Uterus (tissue), 4 donors: ENCODE results near the gene FBN2. TPM values are rescaled to one million over a fixed set of nuclear protein-coding genes. Genes with fewer than 3 reads are reported as not detected.

Experiments used
- DNase-seq, 2 donors: peaks; one replicate each; pipeline ENCODE4 v3.0.0-alpha.2; 2019 to 2020
- H3K27ac ChIP-seq, 2 donors: fragments of 200-600 bp; sonication (generic); 1 replicate in 1 of 2; 2 replicates in 1 of 2; pipeline ENCODE4 v1.5.1; 2016 to 2018
- H3K27me3 ChIP-seq, 2 donors: fragments of 200-600 bp; sonication (generic); one replicate each; pipeline ENCODE4 v1.5.1; 2018 to 2019; ENCODE audit warnings: control low read depth in 1 of 2
- H3K36me3 ChIP-seq, 2 donors: fragments of 200-600 bp; sonication (generic); one replicate each; pipeline ENCODE4 v1.5.1; 2019; ENCODE audit warnings: control low read depth in 1 of 2
- H3K4me1 ChIP-seq, 2 donors: fragments of 200-600 bp; sonication (generic); one replicate each; pipeline ENCODE4 v1.5.1; 2018 to 2019; ENCODE audit warnings: control low read depth in 1 of 2
- H3K4me3 ChIP-seq, 2 donors: fragments of 200-600 bp; sonication (generic); 1 replicate in 1 of 2; 2 replicates in 1 of 2; pipeline ENCODE4 v1.5.1; 2018 to 2019; ENCODE audit warnings: mild to moderate bottlenecking in 1 of 2
- H3K9me3 ChIP-seq, 2 donors: fragments of 200-600 bp; sonication (generic); one replicate each; pipeline ENCODE4 v1.5.1; 2019; ENCODE audit warnings: control low read depth in 1 of 2
- CTCF ChIP-seq, 4 experiments: fragments of 200-600 bp in 2 of 4; fragments of 450-650 bp in 2 of 4; sonication (generic) in 2 of 4; IDR thresholded peaks; one replicate each; pipeline ENCODE4 v1.5.1; 2016 to 2019; ENCODE audit warnings: antibody characterized with exemption in 4 of 4, mild to moderate bottlenecking in 2 of 4, moderate library complexity in 1 of 4
- POLR2A ChIP-seq, 2 donors: fragments of 450-650 bp; IDR thresholded peaks; one replicate each; pipeline ENCODE4 v1.6.1; 2016; ENCODE audit warnings: antibody characterized with exemption in 2 of 2, mild to moderate bottlenecking in 1 of 2, moderate library complexity in 1 of 2
- intact Hi-C: fragments of 100-400 bp; cut with DNase I; formaldehyde crosslinking; loops from one replicate; pipeline ENCODE4 v1.15.1; 2023; ENCODE audit warnings: low total_unique reads
- total RNA-seq, 4 donors: library from RNA; depleted of rRNA in 3 of 4; stranded (reverse); fragments of >200 nt in 3 of 4; gene quantifications; one replicate each; pipeline versions ENCODE4 v1.1.0 to v1.2.4, GENCODE V29; 2014 to 2023
- donor health status: DM: yes; HTN: yes; CAD: no.

FBN2 gene
- total RNA-seq, 4 donors from 2014 or later: 1.0 to 389 (median 2.8) TPM

GRCh38 chr5:128528637-128529255 is 9.3 kb downstream of the FBN2 start:
- Histone ChIP-seq H3K36me3 (no peaks in the 10 kb centered on the region), H3K27ac (no peak overlapping the region), H3K4me1 (no peaks in the 10 kb centered on the region), H3K4me3 (no peak overlapping the region), H3K9me3 (no peaks in the 10 kb centered on the region), H3K27me3 (no peaks in the 10 kb centered on the region)
- no peak for TF ChIP-seq POLR2A (IDR thresholded peaks at IDR 0.05)
- TF ChIP-seq CTCF (IDR thresholded peaks at IDR 0.05): no peak
- no peak for DNase-seq
- intact Hi-C loops: no loop called here

- no peaks in the 10 kb centered on the region for H3K27me3 ChIP-seq
- no peak overlapping the region for H3K4me3 ChIP-seq
- no peaks in the 10 kb centered on the region for H3K4me1 ChIP-seq
- DNase-seq: no peak
- intact Hi-C loops: no loop called here
- TF ChIP-seq POLR2A (IDR thresholded peaks at IDR 0.05) (no peak), CTCF (IDR thresholded peaks at IDR 0.05) (no peak)
- no peak overlapping the region for H3K27ac ChIP-seq
- H3K36me3 ChIP-seq: no peaks in the 10 kb centered on the region
- H3K9me3 ChIP-seq: no peaks in the 10 kb centered on the region
These were observed 9.9 kb downstream of the FBN2 start for GRCh38 chr5:128528126-128528525.

- Histone ChIP-seq H3K4me3 (no peak overlapping the region), H3K27ac (no peak overlapping the region), H3K4me1 (no peaks in the 10 kb centered on the region), H3K36me3 (no peaks in the 10 kb centered on the region), H3K9me3 (no peaks in the 10 kb centered on the region), H3K27me3 (no peaks in the 10 kb centered on the region)
- TF ChIP-seq CTCF (IDR thresholded peaks at IDR 0.05): no peak
- no peak for TF ChIP-seq POLR2A (IDR thresholded peaks at IDR 0.05)
- no peak for DNase-seq
- intact Hi-C loops: no loop called here
These were observed 11.0 kb downstream of the FBN2 start for GRCh38 chr5:128527077-128527476.

GRCh38 chr5:128522336-128522735 is 15.7 kb downstream of the FBN2 start:
- Histone ChIP-seq H3K36me3 (no peaks in the 10 kb centered on the region), H3K27me3 (no peaks in the 10 kb centered on the region), H3K9me3 (no peaks in the 10 kb centered on the region), H3K4me1 (no peaks in the 10 kb centered on the region), H3K4me3 (no peak overlapping the region), H3K27ac (no peak overlapping the region)
- intact Hi-C loops: no loop called here
- TF ChIP-seq POLR2A (IDR thresholded peaks at IDR 0.05) (no peak), CTCF (IDR thresholded peaks at IDR 0.05) (no peak)
- no peak for DNase-seq

- TF ChIP-seq CTCF (IDR thresholded peaks at IDR 0.05): no peak
- no peak for TF ChIP-seq POLR2A (IDR thresholded peaks at IDR 0.05)
- DNase-seq: no peak
- no peaks in the 10 kb centered on the region for H3K36me3 ChIP-seq
- no peak overlapping the region for H3K27ac ChIP-seq
- no peaks in the 10 kb centered on the region for H3K9me3 ChIP-seq
- no peaks in the 10 kb centered on the region for H3K27me3 ChIP-seq
- H3K4me1 ChIP-seq: no peaks in the 10 kb centered on the region
- intact Hi-C loops: no loop called here
- H3K4me3 ChIP-seq: no peak overlapping the region
These were observed 18.2 kb downstream of the FBN2 start for GRCh38 chr5:128519827-128520226.
